Breast epithelium (tissue), 4 donors: ENCODE results near the gene PRKN. TPM values are rescaled to one million over a fixed set of nuclear protein-coding genes. Genes with fewer than 3 reads are reported as not detected.

Experiments used
- DNase-seq, 2 donors: peaks; one replicate each; pipeline ENCODE4 v3.0.0-alpha.2; 2019; ENCODE audit warnings: low spot score in 2 of 2
- H3K27ac ChIP-seq, 2 donors: fragments of 200-600 bp; sonication (generic) in 1 of 2; one replicate each; pipeline ENCODE4 v1.5.1; 2016 to 2019; ENCODE audit warnings: mild to moderate bottlenecking in 1 of 2
- H3K27me3 ChIP-seq, 2 donors: fragments of 200-600 bp; sonication (generic) in 1 of 2; one replicate each; pipeline versions ENCODE4 v1.5.1 to v1.6.0; 2017 to 2019; ENCODE audit warnings: control low read depth in 1 of 2, mild to moderate bottlenecking in 1 of 2
- H3K36me3 ChIP-seq: fragments of 200-600 bp; one replicate; pipeline ENCODE4 v1.5.1; 2019
- H3K4me1 ChIP-seq, 2 donors: fragments of 200-600 bp; sonication (generic); one replicate each; pipeline ENCODE4 v1.5.1; 2016 to 2019; ENCODE audit warnings: control low read depth in 1 of 2
- H3K4me3 ChIP-seq, 3 donors: fragments of 200-600 bp; sonication (generic); 1 replicate in 2 of 3; 2 replicates in 1 of 3; pipeline ENCODE4 v1.5.1; 2016 to 2019; ENCODE audit warnings: mild to moderate bottlenecking in 3 of 3, moderate library complexity in 2 of 3
- H3K9me3 ChIP-seq, 2 donors: fragments of 200-600 bp; sonication (generic) in 1 of 2; one replicate each; pipeline ENCODE4 v1.5.1; 2016 to 2019; ENCODE audit warnings: control low read depth in 1 of 2
- CTCF ChIP-seq, 3 donors: fragments of 450-650 bp; IDR thresholded peaks; one replicate each; pipeline ENCODE4 v1.5.1; 2016 to 2017; ENCODE audit warnings: antibody characterized with exemption in 3 of 3, mild to moderate bottlenecking in 3 of 3, moderate library complexity in 3 of 3
- POLR2A ChIP-seq: fragments of 450-650 bp; IDR thresholded peaks from one replicate; pipeline ENCODE4 v1.6.1; 2016; ENCODE audit warnings: antibody characterized with exemption, mild to moderate bottlenecking, moderate library complexity
- POLR2AphosphoS5 ChIP-seq, 3 donors: sonication (generic); formaldehyde crosslinking; IDR thresholded peaks; one replicate each; pipeline ENCODE4 v1.6.1; 2017; ENCODE audit warnings: antibody characterized with exemption in 3 of 3
- intact Hi-C: fragments of 100-400 bp; cut with DNase I; formaldehyde crosslinking; loops from one replicate; pipeline ENCODE4 v1.15.1; 2023; ENCODE audit warnings: low total_unique reads
- total RNA-seq, 3 donors: library from RNA; depleted of rRNA; stranded (reverse); fragments of >200 nt; gene quantifications; one replicate each; pipeline ENCODE4 v1.1.0, GENCODE V29; 2016

PRKN gene
- total RNA-seq, 3 donors from 2014 or later, result 7.2 to 19.0 (median 11.2) TPM

GRCh38 chr6:161568885-161569456, 1158.6 kb downstream of the PRKN start:
- Histone ChIP-seq H3K27ac (no peak overlapping the region), H3K4me3 (no peak overlapping the region), H3K27me3 (no peaks in the 10 kb centered on the region), H3K9me3 (no peaks in the 10 kb centered on the region), H3K36me3 (no peaks in the 10 kb centered on the region), H3K4me1 (no peaks in the 10 kb centered on the region)
- intact Hi-C loops, result no loop called here
- TF ChIP-seq POLR2AphosphoS5 (IDR thresholded peaks at IDR 0.05), result no peak
- no peak for TF ChIP-seq POLR2A
- TF ChIP-seq CTCF (IDR thresholded peaks at IDR 0.05), result no peak
- no peak for DNase-seq

GRCh38 chr6:161564952-161565351, 1162.6 kb downstream of the PRKN start:
- no peaks in the 10 kb centered on the region for H3K9me3 ChIP-seq
- H3K36me3 ChIP-seq, result no peaks in the 10 kb centered on the region
- no peak overlapping the region for H3K27ac ChIP-seq
- no peaks in the 10 kb centered on the region for H3K27me3 ChIP-seq
- no peak for TF ChIP-seq POLR2AphosphoS5 (IDR thresholded peaks at IDR 0.05)
- no peak for TF ChIP-seq POLR2A
- no peak for TF ChIP-seq CTCF (IDR thresholded peaks at IDR 0.05)
- H3K4me3 ChIP-seq, result no peak overlapping the region
- DNase-seq, result no peak
- intact Hi-C loops, result no loop called here
- no peaks in the 10 kb centered on the region for H3K4me1 ChIP-seq

- no peaks in the 10 kb centered on the region for H3K36me3 ChIP-seq
- no peaks in the 10 kb centered on the region for H3K4me1 ChIP-seq
- no peaks in the 10 kb centered on the region for H3K27me3 ChIP-seq
- intact Hi-C loops, result no loop called here
- H3K9me3 ChIP-seq, result no peaks in the 10 kb centered on the region
- TF ChIP-seq POLR2A (no peak), POLR2AphosphoS5 (IDR thresholded peaks at IDR 0.05) (no peak), CTCF (IDR thresholded peaks at IDR 0.05) (no peak)
- no peak overlapping the region for H3K27ac ChIP-seq
- no peak for DNase-seq
- H3K4me3 ChIP-seq, result no peak overlapping the region
Measured at GRCh38 chr6:161561908-161562307, 1165.7 kb downstream of the PRKN start.

- no peak overlapping the region for H3K4me3 ChIP-seq
- H3K36me3 ChIP-seq, result no peaks in the 10 kb centered on the region
- intact Hi-C loops, result no loop called here
- peaks cover 12 to 37% of the 10 kb centered on the region in 2 donors for H3K9me3 ChIP-seq
- H3K4me1 ChIP-seq, result no peaks in the 10 kb centered on the region
- H3K27me3 ChIP-seq, result no peaks in the 10 kb centered on the region
- no peak for TF ChIP-seq POLR2A
- no peak for TF ChIP-seq POLR2AphosphoS5 (IDR thresholded peaks at IDR 0.05)
- TF ChIP-seq CTCF (IDR thresholded peaks at IDR 0.05), result no peak
- DNase-seq, result no peak
- no peak overlapping the region for H3K27ac ChIP-seq
Measured at GRCh38 chr6:161557333-161558107, 1170.0 kb downstream of the PRKN start.

- H3K27ac ChIP-seq, result no peak overlapping the region
- no peaks in the 10 kb centered on the region for H3K36me3 ChIP-seq
- H3K27me3 ChIP-seq, result no peaks in the 10 kb centered on the region
- peaks cover 12 to 37% of the 10 kb centered on the region in 2 donors for H3K9me3 ChIP-seq
- intact Hi-C loops, result loop anchor here (5.0 kb wide), 1 partner anchor 622 kb away; no protein-coding TSS in a partner anchor
- TF ChIP-seq POLR2AphosphoS5 (IDR thresholded peaks at IDR 0.05) (no peak), CTCF (IDR thresholded peaks at IDR 0.05) (no peak), POLR2A (no peak)
- no peaks in the 10 kb centered on the region for H3K4me1 ChIP-seq
- DNase-seq, result no peak
- no peak overlapping the region for H3K4me3 ChIP-seq
Measured at GRCh38 chr6:161554883-161555282, 1172.7 kb downstream of the PRKN start.
